SK-N-SH (cell line): ENCODE results near the gene PYGO2. TPM values are rescaled to one million over a fixed set of nuclear protein-coding genes. Genes with fewer than 3 reads are reported as not detected.

Source experiments
- CTCF ChIA-PET: fragments of 300-600, 350-600 bp; formaldehyde crosslinking; extraction: SDS; loops from one replicate; lab custom pipeline; 2021; lab: Yijun Ruan, JAX
- POLR2A ChIA-PET: fragments of 350-600 bp; sonication (Branson Sonifier 250); formaldehyde crosslinking; extraction: SDS; loops from one replicate; lab custom pipeline; 2020; ENCODE audit warnings: antibody characterized with exemption, inconsistent platforms; lab: Yijun Ruan, JAX
- DNase-seq: peaks from one replicate; pipeline ENCODE4 v3.0.0; 2012
- H2AFZ ChIP-seq: fragments of 200-600 bp; sonication (generic); 2 replicates; pipeline ENCODE4 v1.8.1; 2016; ENCODE audit warnings: antibody characterized with exemption, mild to moderate bottlenecking, low read depth
- H3F3A ChIP-seq: fragments of 200-600 bp; sonication (generic); replicated peaks from 2 replicates; pipeline ENCODE3; 2016; ENCODE audit warnings: antibody characterized with exemption, mild to moderate bottlenecking; ENCODE audit not compliant: insufficient read depth
- H3K27ac ChIP-seq, 2 experiments: fragments of 200-500 bp in 1 of 2; fragments of 200-600 bp in 1 of 2; sonication (Bioruptor generic) in 1 of 2; sonication (generic), shearing (Covaris generic) in 1 of 2; 2 replicates each; pipeline versions ENCODE4 v1.5.1 to v1.6.1; 2014 to 2016; ENCODE audit warnings: low read depth in 2 of 2, inconsistent platforms in 1 of 2, low read length in 1 of 2, mild to moderate bottlenecking in 1 of 2, mixed read lengths in 1 of 2
- H3K27me3 ChIP-seq: fragments of 200-600 bp; sonication (generic), shearing (Covaris generic); 2 replicates; pipeline ENCODE4 v1.6.1; 2016; ENCODE audit warnings: mixed run types; ENCODE audit not compliant: insufficient read depth
- H3K36me3 ChIP-seq, 2 experiments: fragments of 200-500 bp in 1 of 2; fragments of 200-600 bp in 1 of 2; sonication (Bioruptor generic) in 1 of 2; sonication (generic) in 1 of 2; replicated peaks in 1 of 2; 2 replicates each; pipeline versions ENCODE3 to v1.5.1; 2014 to 2016; ENCODE audit warnings: low read length in 1 of 2, mild to moderate bottlenecking in 1 of 2; ENCODE audit not compliant: insufficient read depth in 2 of 2, control insufficient read depth in 1 of 2
- H3K4me1 ChIP-seq, 2 experiments: fragments of 200-500 bp in 1 of 2; fragments of 200-600 bp in 1 of 2; sonication (Bioruptor generic) in 1 of 2; sonication (generic), shearing (Covaris generic) in 1 of 2; 2 replicates each; pipeline versions ENCODE4 v1.5.1 to v1.6.1; 2014 to 2016; ENCODE audit warnings: low read depth in 1 of 2, low read length in 1 of 2, mixed run types in 1 of 2; ENCODE audit not compliant: insufficient read depth in 2 of 2, control insufficient read depth in 1 of 2
- H3K4me2 ChIP-seq: fragments of 200-600 bp; sonication (generic), shearing (Covaris generic); 2 replicates; pipeline ENCODE4 v1.6.1; 2017; ENCODE audit warnings: mixed run types
- H3K4me3 ChIP-seq, 2 experiments: fragments of 200-500 bp in 1 of 2; fragments of 200-600 bp in 1 of 2; sonication (Bioruptor generic) in 1 of 2; sonication (generic), shearing (Covaris generic) in 1 of 2; 2 replicates each; pipeline versions ENCODE4 v1.5.1 to v1.8.1; 2014 to 2016; ENCODE audit warnings: low read depth in 2 of 2, inconsistent platforms in 1 of 2, low read length in 1 of 2, mild to moderate bottlenecking in 1 of 2, mixed read lengths in 1 of 2, moderate library complexity in 1 of 2
- H3K79me2 ChIP-seq: fragments of 200-600 bp; sonication (generic); 2 replicates; pipeline ENCODE4 v1.8.1; 2017; ENCODE audit warnings: mild to moderate bottlenecking; ENCODE audit not compliant: insufficient read depth
- H3K9ac ChIP-seq: fragments of 200-600 bp; sonication (generic); 2 replicates; pipeline ENCODE4 v1.6.1; 2017; ENCODE audit warnings: mixed run types
- H3K9me2 ChIP-seq: fragments of 200-600 bp; sonication (generic); 2 replicates; pipeline ENCODE4 v1.6.1; 2017; ENCODE audit warnings: mixed run types
- H3K9me3 ChIP-seq: fragments of 200-600 bp; sonication (generic); 2 replicates; pipeline ENCODE4 v1.6.1; 2017; ENCODE audit warnings: mixed run types, mild to moderate bottlenecking, moderate library complexity
- H4K20me1 ChIP-seq: fragments of 200-600 bp; sonication (generic); 2 replicates; pipeline ENCODE4 v1.6.1; 2017; ENCODE audit warnings: mild to moderate bottlenecking, mixed run types; ENCODE audit not compliant: insufficient read depth
- GATA2 ChIP-seq: sonication (generic); formaldehyde crosslinking; IDR thresholded peaks from 2 replicates; pipeline ENCODE4 v1.5.0; 2020; ENCODE audit warnings: mild to moderate bottlenecking, missing genetic modification reagents
- IRF3 ChIP-seq: fragments of 150-350 bp; IDR thresholded peaks from 2 replicates; pipeline ENCODE4 v1.6.1; 2016; ENCODE audit warnings: mild to moderate bottlenecking, low read depth, low read length
- JUND ChIP-seq: IDR thresholded peaks from 2 replicates; pipeline ENCODE4 v1.4.0; 2012
- MEF2A ChIP-seq: IDR thresholded peaks from 2 replicates; pipeline ENCODE4 v1.4.0; 2012; ENCODE audit warnings: low read depth, borderline replicate concordance
- MXI1 ChIP-seq: IDR thresholded peaks from 2 replicates; pipeline ENCODE4 v1.6.1; 2012; ENCODE audit warnings: mild to moderate bottlenecking, low read depth, low read length, improper control_type of control experiment
- RAD21 ChIP-seq: IDR thresholded peaks from 2 replicates; pipeline ENCODE4 v1.6.1; 2012; ENCODE audit warnings: mild to moderate bottlenecking, low read length
- RCOR1 ChIP-seq: fragments of 150-350 bp; IDR thresholded peaks from 2 replicates; pipeline ENCODE4 v1.6.1; 2017; ENCODE audit warnings: antibody characterized with exemption, low read length
- RFX5 ChIP-seq: IDR thresholded peaks from 2 replicates; pipeline ENCODE4 v1.6.1; 2012; ENCODE audit warnings: mild to moderate bottlenecking, improper control_type of control experiment, low read length
- TCF12 ChIP-seq: IDR thresholded peaks from 2 replicates; pipeline ENCODE4 v1.4.0; 2012
- YY1 ChIP-seq: IDR thresholded peaks from 2 replicates; pipeline ENCODE4 v1.4.0; 2012; ENCODE audit warnings: low read depth, mild to moderate bottlenecking
- WGBS: methylation state at CpG from one replicate; pipeline ENCODE4 v1.1.6; 2017; ENCODE audit warnings: low lambda C conversion rate; 5-methylcytosine and 5-hydroxymethylcytosine counted together
- polyA plus RNA-seq, 3 experiments: library from polyadenylated mRNA; depleted of rRNA; stranded (reverse); fragments of >200 nt; gene quantifications; 2 replicates each; pipeline ENCODE4 v1.2.3, GENCODE V29; 2012
- TF ChIP-seq, protein P1 (sequence below): IDR thresholded peaks from 2 replicates; pipeline ENCODE4 v1.6.1; 2012; ENCODE audit warnings: mild to moderate bottlenecking, low read depth, low read length, moderate library complexity

The PYGO2 gene
- polyA plus RNA-seq, 1 of the 3 experiments (the other 2 are of a cell fraction) = 23.3 TPM

DNA sequence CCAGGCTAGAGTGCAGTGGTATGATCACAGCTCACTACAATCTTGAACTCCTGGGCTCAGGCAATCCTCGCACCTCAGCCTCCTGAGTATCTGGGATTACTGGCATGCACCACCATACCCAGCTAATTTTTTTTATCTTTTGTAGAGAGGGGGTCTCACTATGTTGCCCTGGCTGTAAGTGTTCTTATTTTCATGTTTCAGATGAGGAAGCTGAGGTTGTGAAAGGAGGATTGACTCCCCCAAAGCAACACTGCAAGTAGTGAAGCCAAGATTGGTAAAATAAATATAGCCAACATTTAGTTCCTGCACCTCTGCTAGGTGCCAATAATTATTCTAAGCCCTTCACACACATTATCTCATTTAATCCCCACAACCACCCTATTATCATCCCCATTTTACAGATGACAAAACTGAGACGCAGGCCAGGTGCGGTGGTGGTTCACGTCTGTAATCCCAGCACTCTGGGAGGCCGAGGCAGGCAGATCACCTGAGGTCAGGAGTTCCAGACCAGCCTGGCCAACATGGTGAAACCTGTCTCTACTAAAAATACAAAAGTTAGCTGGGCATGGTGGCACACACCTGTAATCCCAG is 27.1 kb downstream of the PYGO2 start:
- peaks cover 12% of the 10 kb centered on the region; the same call in 1 of the 2 replicates for H3K79me2 ChIP-seq
- no peak for TF ChIP-seq JUND
- TF ChIP-seq, protein P1, sequence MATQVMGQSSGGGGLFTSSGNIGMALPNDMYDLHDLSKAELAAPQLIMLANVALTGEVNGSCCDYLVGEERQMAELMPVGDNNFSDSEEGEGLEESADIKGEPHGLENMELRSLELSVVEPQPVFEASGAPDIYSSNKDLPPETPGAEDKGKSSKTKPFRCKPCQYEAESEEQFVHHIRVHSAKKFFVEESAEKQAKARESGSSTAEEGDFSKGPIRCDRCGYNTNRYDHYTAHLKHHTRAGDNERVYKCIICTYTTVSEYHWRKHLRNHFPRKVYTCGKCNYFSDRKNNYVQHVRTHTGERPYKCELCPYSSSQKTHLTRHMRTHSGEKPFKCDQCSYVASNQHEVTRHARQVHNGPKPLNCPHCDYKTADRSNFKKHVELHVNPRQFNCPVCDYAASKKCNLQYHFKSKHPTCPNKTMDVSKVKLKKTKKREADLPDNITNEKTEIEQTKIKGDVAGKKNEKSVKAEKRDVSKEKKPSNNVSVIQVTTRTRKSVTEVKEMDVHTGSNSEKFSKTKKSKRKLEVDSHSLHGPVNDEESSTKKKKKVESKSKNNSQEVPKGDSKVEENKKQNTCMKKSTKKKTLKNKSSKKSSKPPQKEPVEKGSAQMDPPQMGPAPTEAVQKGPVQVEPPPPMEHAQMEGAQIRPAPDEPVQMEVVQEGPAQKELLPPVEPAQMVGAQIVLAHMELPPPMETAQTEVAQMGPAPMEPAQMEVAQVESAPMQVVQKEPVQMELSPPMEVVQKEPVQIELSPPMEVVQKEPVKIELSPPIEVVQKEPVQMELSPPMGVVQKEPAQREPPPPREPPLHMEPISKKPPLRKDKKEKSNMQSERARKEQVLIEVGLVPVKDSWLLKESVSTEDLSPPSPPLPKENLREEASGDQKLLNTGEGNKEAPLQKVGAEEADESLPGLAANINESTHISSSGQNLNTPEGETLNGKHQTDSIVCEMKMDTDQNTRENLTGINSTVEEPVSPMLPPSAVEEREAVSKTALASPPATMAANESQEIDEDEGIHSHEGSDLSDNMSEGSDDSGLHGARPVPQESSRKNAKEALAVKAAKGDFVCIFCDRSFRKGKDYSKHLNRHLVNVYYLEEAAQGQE = no peak
- TF ChIP-seq RCOR1 = no peak
- TF ChIP-seq GATA2 (CRISPR knock-in tag) = no peak
- TF ChIP-seq TCF12 = no peak
- no peak for TF ChIP-seq MXI1
- TF ChIP-seq MEF2A = no peak
- ChIA-PET POLR2A (no interaction called here), CTCF (interaction anchor here (0.8 to 1.7 kb wide), 3 partner anchors 28 to 127 kb away, joined by 3 to 5 read pairs (median 4); partner anchors contain the start of gene PYGO2)
- no peak overlapping the region for H2AFZ ChIP-seq
- DNase-seq = no peak
- no peaks in the 10 kb centered on the region for H3K27me3 ChIP-seq
- H3K4me1 ChIP-seq = peaks cover 10 to 16% of the 10 kb centered on the region in 2 experiments; a peak in 3 of 4 replicates
- no peak overlapping the region for H3K9ac ChIP-seq
- peaks cover 12% of the 10 kb centered on the region for H3F3A ChIP-seq
- H3K9me2 ChIP-seq = no peaks in the 10 kb centered on the region
- peaks cover 0 to under 1% of the 10 kb centered on the region in 2 experiments for H3K36me3 ChIP-seq
- H3K4me3 ChIP-seq = no peak overlapping the region
- WGBS = 89% methylated on average over 5 of the region's 5 CpGs
- no peaks in the 10 kb centered on the region for H4K20me1 ChIP-seq
- H3K4me2 ChIP-seq = no peak overlapping the region
- no peak overlapping the region for H3K27ac ChIP-seq
- H3K9me3 ChIP-seq = no peaks in the 10 kb centered on the region

- TF ChIP-seq YY1 = no peak
- no peak for TF ChIP-seq RAD21
- no peak for TF ChIP-seq RFX5
- no peak for TF ChIP-seq GATA2 (CRISPR knock-in tag)
- TF ChIP-seq IRF3 = no peak
- POLR2A ChIA-PET = no interaction called here
- H3K27ac ChIP-seq = no peak overlapping the region
- H3K4me3 ChIP-seq = no peak overlapping the region
- no peaks in the 10 kb centered on the region for H3K9me3 ChIP-seq
- H3K36me3 ChIP-seq = peaks cover 0 to 8% of the 10 kb centered on the region in 2 experiments
- no peaks in the 10 kb centered on the region for H4K20me1 ChIP-seq
- no peak overlapping the region for H3K9ac ChIP-seq
- H3K27me3 ChIP-seq = no peaks in the 10 kb centered on the region
- WGBS = 78% methylated on average over 5 of the region's 11 CpGs
- H2AFZ ChIP-seq = no peak overlapping the region
- no peaks in the 10 kb centered on the region for H3K9me2 ChIP-seq
- H3K79me2 ChIP-seq = peaks cover 12% of the 10 kb centered on the region; the same call in 1 of the 2 replicates
- no peak overlapping the region for H3K4me2 ChIP-seq
- DNase-seq = no peak
- CTCF ChIA-PET = interaction anchor here (1.0 to 1.9 kb wide), 2 partner anchors 12 to 263 kb away, joined by 5 read pairs; no protein-coding TSS in a partner anchor
- H3F3A ChIP-seq = no peaks in the 10 kb centered on the region
- peaks cover 5 to 6% of the 10 kb centered on the region in 2 experiments; a peak in 2 of 4 replicates for H3K4me1 ChIP-seq
Observed at GRCh38 chr1:154931940-154932487, 29.6 kb downstream of the PYGO2 start.
